Astrocyte of the cerebellum (primary cell): ENCODE measurements around the gene UCN2.

Source experiments
- DNase-seq: peaks from one replicate; pipeline ENCODE4 v3.0.0-alpha.2; 2011; ENCODE audit warnings: low read depth
- H3K4me3 ChIP-seq: 2 replicates; pipeline ENCODE4 v1.5.1; 2011; ENCODE audit warnings: mild to moderate bottlenecking, low read depth, low read length, moderate library complexity
- CTCF ChIP-seq: IDR thresholded peaks from 2 replicates; pipeline ENCODE4 v1.5.1; 2012; ENCODE audit warnings: low read length, low read depth, moderate library complexity, mild to moderate bottlenecking; ENCODE audit errors: missing control alignments
- in situ Hi-C: cut with HindIII; loops from 2 replicates; pipeline ENCODE4 v1.10.0; 2017; ENCODE audit warnings: low sequenced_read_pairs

UCN2 gene

GRCh38 chr3:48518638-48519276 lies 44.8 kb downstream of the UCN2 start:
- H3K4me3 ChIP-seq = no peak overlapping the region
- no peak for TF ChIP-seq CTCF
- in situ Hi-C loops = no loop called here
- no peak for DNase-seq

DNA sequence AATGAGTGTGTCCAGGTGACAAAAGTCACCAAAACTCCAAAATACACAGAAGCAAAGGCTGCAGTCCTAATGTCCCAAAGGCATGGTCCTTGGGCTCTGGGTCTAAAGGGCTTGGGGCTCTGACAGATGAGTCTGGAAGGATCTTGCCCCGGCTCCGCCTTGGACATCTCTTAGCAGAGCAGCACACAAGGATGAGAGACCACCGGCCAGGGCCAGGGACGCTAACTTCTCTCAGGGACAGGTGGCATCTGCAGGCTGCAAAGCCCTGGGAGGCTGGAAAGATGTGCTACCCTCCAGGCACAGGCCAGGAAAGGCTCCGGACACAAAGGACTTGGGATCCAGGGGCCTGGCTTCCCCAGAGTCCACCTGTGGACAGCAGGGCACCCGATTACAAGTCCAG lies 45.5 kb downstream of the UCN2 start:
- no peak for TF ChIP-seq CTCF
- H3K4me3 ChIP-seq = no peak overlapping the region
- in situ Hi-C loops = no loop called here
- DNase-seq = no peak

- TF ChIP-seq CTCF = no peak
- in situ Hi-C loops = no loop called here
- no peak overlapping the region for H3K4me3 ChIP-seq
- DNase-seq = no peak
Measured at GRCh38 chr3:48516571-48516970, 47.0 kb downstream of the UCN2 start.

DNA sequence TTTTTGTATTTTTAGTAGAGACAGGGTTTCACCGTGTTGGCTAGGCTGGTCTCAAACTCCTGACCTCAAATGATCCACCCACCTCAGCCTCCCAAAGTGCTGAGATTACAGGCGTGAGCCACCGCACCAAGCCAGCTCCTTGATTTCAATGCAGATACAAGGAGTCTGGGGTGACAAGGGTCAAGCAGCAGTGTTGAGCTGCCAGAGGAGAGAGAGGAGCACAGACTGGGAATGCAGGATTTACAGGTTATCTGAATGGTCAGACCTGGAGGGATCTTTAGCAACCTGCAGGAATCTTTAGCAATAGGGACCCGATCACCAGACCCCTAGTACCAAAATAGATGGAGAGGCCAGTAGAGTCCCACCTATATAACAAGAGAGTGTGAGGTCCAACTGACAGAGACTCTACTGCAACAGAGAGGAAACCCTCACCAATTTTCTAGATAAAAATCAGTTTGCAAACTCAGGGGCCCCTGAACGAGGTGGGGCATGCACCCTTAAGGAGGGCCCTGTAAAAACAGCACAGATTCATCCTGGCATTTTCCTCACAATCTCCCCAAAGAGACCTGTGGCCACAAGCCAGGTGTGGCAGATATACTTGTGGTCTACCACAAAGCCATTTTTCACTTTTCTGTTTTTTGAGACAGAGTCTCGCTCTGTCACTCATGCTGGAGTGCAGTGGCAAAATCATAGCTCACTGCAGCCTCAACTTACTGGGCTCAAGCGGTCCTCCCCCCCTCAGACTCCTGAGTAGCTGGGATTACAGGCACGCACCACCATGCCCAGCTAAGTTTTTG lies 49.0 kb downstream of the UCN2 start:
- in situ Hi-C loops = no loop called here
- DNase-seq = no peak
- no peak for TF ChIP-seq CTCF
- H3K4me3 ChIP-seq = no peak overlapping the region
